Activated T-cell treated with anti-CD3 and anti-CD28 coated beads for 1 hour (primary cell): Measurements from ENCODE around the gene TMEM151A.

Experiments
- DNase-seq: peaks from one replicate; pipeline ENCODE4 v3.0.0-alpha.2; 2020; ENCODE audit warnings: low read depth

TMEM151A gene

GRCh38 chr11:66323684-66324083 lies 32.0 kb downstream of the TMEM151A start:
- no peak for DNase-seq

DNA sequence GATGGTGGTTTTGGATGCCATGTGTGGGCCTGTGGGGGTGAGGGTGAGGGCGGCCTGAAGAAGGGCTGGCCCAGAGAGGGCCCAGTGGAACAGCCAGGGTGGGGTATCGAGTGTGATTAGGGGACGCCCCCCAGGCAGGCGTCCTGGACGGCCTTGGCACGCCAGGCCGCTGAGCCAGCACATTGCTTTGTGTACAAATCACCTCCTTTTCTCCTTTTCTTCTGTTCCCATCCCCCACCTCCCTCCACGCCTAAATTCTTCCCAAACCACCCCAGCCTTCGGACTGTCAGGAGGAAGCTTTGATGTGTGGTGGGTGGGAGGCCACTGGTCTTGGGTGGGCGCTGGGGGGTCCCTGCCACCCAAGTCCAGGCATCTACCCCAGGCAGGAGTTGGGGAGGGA lies 33.0 kb downstream of the TMEM151A start:
- no peak for DNase-seq

DNA sequence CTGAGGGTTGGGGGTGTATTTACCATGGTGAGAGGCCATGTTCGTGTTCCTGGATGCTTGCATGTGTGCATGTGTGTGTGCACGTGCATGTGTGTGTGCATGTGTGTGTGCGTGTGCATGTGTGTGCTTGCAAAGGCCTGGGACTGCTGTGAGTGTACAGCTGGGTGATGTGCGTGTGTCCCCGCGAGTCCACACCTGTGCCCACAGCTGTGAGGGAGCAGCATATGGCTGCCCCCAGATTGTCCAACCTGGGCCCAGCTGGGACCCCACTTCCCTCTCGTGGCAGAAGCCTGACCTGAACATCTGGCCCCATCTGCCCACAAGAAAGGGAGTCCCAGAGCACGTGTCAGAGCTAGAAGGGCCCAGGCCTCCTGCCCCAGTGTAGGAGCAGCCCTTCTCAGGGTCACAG lies 33.6 kb downstream of the TMEM151A start:
- DNase-seq = no peak

DNA sequence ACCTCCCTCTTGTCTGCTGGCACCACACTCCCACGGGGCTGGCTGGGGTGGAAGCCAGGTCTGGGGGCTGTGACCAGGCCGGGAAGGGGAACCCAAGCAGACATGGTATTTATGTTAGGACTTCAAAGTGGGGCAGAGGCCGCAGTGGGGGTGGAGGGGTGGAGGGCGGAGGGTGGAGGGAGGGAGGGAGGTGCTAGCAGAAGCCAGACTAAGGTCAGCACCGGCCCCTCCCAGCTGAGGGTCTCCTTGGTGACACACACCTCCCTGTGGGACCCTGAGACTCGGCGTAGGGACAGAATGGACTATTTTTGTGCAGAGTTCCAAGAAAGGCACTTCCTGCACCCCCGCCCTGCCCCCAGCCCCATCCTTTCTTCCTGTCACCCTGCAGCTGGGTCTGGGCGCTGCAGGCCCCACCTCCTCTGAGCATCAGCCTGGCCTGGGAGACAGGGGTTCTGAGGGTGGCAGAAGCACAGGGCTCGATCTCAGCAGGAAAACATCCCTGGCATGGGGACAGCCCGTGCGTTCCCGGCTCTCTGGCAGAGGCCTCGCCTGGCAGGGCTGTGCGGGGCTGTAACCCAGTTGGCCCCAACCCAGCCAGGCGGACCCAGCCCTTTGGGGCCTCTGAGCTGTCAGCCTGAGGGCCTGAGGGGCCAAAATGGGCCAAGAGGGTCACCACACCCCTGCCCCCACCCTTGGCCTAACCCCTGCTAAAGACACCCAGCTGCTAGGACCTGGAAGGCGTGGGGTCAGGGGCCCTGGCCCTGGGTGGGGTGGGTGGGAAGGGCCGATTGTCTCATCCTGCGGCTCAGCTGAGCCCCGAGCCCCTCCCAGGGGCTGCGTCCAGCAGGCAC lies 34.8 kb downstream of the TMEM151A start:
- no peak for DNase-seq

DNA sequence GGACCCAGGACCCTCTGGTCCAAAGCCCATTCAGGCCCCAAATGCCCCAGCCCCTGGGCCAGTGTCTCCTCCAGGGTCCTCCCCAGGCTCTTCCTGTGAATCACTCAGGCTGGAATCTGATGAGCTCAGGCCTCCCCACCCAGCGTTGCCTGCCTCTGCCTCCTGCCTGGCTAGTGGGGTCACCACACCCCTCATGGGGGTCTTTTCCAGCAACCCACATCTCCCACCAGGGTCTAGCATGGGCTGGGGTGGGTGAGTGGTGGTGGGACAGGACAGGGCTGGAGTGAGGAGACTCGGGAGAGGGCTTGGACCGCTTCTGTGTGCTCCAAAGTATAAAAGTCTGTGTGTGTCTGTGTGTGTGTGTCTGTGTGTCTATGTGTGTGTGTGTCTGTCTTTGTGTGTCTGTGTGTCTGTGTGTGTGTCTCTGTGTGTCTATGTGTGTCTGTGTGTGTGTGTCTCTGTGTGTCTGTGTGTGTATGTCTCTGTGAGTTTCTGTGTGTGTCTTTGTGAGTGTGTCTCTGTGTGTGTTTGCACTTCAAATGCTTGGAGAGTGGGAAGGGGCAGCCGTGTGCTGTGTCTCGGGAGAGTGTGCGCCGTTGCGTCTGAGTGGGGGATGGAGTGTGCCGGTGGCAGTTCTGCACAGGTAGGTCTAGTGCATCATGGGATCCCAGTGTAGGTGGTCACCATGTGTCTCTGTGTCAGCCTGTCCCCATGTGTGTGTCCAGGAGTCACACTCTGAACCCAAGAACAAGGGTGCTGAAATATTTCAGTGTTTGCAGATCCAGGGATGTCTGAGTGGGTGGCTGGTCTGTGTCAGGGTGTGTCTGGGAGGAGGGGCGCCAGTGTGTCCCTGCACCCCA lies 35.7 kb downstream of the TMEM151A start:
- DNase-seq = no peak

DNA sequence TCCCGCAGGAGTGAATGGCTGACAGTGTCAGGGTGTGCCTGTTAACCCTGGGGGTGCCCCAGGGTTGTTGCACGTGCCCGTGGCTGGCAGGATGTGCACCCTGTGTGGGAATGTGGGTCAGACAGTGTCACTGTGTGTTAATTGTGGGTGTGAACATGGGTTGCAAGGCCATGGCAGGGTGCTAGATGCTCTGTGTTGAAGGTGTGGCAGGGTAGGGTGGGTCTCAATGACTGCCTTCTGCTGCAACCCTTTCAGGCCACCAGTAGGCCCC lies 36.3 kb downstream of the TMEM151A start:
- no peak for DNase-seq

DNA sequence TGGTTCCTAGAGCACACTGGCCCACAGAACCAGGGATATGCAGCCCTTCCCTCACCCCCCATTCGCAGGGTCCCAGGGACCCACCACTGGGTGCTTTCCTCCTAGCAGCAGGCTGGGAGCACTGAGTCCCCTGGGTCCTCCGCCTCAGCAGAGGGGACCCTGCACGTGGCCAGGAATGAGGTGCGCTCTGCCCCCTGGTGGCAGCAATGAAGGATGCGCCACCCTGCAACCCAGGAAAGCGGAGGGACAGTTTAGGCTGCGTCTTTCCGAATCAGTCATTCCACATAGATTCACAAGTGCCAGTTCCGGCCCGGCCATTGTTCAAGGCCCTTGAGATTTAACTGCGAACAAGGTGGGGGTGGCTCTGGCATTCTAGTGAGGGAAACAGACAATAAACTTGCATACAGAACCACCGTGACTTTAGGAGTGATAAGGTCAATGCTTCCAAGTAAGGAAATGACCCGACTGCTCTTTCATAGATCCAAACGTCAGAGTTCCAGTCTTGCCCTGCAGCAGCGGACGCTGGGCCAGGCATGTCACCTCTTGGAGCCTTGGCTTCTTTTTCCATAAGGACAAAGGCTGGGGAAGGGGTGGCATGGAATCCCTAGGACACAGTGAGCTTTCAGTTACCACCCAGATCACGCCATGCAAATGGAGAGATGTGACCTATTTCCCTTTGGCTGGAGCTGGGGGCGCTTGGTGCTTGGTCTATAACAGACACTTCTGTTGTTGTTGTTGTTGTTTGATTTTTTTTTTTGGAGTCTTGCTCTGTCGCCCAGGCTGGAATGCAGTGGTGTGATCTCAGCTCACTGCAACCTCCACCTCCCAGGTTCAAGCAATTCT lies 36.8 kb downstream of the TMEM151A start:
- peak; percentile 77 for DNase-seq

DNA sequence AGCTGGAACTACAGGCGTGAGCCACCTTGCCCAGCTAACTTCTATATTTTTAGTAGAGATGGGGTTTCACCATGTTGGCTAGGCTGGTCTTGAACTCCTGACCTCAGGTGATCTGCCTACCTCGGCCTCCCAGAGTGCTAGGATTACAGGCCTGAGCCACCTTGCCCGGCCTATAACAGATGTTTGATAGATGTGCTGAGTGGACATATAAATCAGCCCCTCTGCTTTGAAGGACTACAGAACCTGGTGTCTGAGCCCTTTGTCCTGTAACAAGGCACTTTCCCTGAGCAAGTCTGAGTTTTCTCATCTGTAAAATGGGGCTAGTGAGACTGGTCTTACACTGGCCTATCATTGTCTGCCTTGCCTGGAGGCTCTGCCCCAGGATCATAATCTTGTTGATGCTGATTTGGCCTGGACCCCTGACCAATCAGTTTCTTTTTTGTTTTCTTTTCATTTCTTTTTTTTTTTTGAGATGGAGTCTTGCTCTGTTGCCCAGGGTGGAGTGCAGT lies 37.5 kb downstream of the TMEM151A start:
- no peak for DNase-seq

DNA sequence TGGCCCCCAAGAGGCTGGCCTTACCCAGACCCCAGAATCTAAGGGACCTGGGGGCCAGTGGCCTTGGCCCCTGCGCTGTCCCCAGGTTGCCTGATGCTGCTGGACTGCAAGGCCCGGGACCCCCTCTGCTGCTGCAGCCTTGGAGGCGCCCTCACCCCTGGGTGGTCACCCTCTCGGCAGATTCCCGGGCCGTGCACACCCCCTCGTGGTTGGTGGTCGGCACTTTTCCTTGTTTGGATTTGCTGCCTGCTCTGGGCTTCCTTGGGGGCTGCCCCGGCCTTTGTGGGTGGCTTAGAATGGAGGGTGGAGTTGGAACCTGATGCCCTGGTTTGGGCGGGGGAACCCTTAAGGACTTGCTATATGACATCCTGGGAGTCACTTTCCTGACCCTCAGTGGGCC lies 39.2 kb downstream of the TMEM151A start:
- no peak for DNase-seq

DNA sequence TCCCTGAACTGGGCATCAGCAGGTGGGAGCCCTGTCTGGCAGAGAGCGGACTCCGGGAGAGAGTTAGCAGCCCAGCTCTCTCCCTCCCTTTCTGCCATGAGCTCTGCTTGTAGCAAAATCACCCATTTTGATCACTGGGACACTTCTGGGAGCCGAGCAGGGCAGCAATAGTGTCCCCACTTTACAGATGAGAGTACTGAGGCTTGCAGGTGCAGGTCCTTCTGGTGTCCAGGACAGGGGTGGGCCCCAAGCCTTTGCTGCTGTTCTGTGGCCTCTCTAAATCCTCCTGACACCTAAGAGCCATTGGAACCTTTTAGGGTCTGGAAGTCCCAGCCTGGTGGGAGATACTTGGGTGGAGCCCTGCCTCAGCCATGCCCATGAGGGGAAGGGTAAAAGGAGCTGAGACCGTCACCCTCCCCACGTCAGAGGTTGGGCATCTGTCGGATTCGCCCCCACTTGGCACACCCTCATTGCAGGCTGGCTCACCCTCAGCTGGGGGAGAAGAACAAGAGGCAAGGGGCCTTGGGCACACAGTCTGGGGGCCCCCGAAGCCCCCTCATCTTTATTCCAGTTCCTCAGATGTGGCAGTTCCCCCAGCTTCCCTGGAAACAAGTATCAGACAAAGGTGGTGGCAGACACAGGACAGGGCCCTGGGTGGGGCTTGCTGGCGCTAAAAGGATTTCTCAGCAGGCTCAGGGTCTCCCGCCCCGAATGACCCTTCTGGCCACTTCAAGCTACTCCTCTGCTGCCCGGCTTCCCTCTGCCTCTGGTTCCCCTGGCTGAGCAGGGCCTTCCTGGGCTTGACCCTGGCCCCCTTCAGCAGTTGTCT lies 40.1 kb downstream of the TMEM151A start:
- no peak for DNase-seq

- no peak for DNase-seq
Observed at GRCh38 chr11:66332371-66333219, 40.9 kb downstream of the TMEM151A start.

DNA sequence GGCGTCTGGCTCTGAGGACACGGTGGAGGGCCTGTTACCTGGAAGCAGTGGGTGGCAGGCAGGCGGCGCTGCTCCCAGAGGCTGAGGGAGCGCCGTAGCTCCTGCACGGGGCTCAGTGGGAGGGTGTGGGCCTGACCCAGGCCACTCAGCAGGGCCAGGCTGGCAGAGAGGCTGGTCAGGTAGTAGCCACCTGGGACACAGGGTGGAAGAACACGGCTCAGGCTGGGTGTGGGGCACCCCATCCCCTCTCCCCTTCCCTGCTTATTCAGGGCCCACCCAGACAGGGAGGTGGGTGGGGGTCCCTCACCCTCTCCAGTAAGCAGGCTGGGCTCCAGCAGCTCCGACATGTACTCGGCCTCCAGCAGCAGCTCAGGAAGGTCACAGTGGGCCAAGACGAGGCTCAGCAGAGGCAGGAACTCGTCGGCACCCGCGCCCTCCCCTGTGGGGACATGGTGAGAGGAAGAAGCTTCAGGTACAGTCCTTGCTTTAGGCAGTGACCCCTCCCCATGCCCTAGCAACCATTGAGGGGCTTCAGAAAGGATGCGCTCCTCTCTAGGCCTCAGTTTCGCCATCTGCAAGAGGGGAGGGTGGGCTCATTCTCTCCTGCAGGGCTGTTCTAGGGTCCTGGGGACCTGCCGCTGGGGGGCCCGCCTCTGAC lies 41.7 kb downstream of the TMEM151A start:
- DNase-seq = no peak

- DNase-seq = no peak
Observed at GRCh38 chr11:66333896-66334604, 42.4 kb downstream of the TMEM151A start.

GRCh38 chr11:66334605-66335442 lies 43.1 kb downstream of the TMEM151A start:
- DNase-seq = no peak

DNA sequence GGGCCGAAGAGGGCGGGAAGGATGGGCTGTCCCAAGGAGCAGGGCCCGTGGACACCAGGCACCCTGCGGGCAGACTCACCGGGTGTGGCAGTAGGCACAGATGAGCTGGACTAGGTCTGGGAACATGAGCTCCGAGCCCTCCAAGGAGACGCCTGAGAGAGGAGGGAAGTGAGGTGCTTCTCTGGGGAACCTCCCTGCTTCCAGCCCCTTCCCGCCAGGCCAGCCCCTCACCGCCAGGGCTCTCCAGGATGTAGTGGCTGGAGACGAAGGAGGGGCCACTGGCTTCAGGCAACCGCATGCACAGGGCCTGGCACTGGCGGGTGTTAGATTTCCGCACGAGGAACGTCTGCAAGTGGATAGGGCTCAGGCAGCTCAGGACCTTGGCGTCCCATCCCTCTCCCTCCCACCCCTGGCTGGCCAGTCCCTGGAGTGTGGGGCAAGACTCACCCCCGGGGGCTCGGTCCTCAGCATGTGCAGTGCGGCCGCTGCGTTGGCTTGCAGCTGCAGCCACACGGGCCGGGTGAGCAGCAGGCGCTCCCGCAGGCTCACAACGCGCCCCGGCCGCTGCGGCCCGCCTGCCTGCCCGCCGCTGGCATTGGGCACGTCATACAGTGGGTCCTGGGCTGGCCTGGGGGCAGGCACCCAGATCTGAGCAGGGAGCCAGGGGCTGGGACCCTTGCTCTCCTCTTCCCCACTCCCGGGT lies 44.0 kb downstream of the TMEM151A start:
- DNase-seq = no peak

DNA sequence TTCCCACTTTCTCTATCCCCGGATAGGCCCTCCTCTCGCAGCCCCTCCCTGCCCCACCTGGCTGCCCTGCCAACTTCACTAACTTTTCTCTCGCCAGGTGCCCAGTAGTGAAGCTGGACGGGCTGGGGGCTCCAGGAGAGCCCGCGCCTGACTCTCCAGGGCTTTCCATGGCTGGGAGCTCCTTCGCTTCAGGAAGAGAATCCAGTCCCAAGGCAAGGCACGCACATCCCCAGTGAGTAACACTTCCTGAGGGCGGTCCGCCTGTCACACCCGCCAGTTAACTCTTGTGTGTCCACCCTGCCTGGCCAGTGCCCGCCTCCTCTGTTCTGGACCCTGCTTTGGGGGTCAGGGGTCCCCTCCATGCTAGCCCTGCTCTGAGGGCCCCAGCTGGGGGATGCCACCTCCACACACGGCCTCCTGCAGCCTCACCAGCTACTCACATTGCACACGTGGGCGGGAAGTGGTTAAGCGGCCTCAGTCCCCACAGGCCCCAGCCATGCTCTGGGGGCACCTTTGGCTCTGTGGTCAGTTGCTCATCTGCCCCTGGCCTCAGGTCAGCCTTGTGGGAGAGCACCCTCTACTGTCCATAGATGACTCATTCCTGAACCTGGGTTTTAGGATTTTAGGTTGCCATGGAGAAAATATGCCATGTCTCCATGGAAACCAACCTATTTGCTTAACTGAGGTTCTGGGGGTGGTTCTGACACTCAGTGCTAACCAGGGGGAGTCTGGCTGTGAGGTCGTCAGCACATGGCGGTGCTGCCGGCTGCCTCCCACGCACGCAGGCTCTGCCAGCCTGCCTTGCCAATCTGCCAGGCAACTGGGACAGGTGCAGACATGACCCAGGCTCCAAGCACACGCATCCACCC lies 44.8 kb downstream of the TMEM151A start, which contains the start of gene RIN1:
TSS of gene RIN1 (minus strand) at position 201 of the 869 bp plus-strand sequence. CDS start at position 169, 32 bp downstream.
- DNase-seq = no peak
